K562 (cell line): ENCODE measurements around the gene ID1. TPM values are rescaled to one million over a fixed set of nuclear protein-coding genes. Genes with fewer than 3 reads are reported as not detected.

Source experiments
- ATF7 ChIP-seq: fragments of 450-650 bp; IDR thresholded peaks from 2 replicates; pipeline ENCODE4 v1.7.1; 2014; ENCODE audit warnings: mild to moderate bottlenecking, moderate library complexity
- COPS2 ChIP-seq: fragments of 450-650 bp; conservative IDR thresholded peaks from 2 replicates; pipeline ENCODE4 v1.6.1; 2016; ENCODE audit warnings: mild to moderate bottlenecking, moderate library complexity
- HDAC2 ChIP-seq: fragments of 450-650 bp; IDR thresholded peaks from 2 replicates; pipeline ENCODE4 v1.6.1; 2016; ENCODE audit warnings: mild to moderate bottlenecking
- MTA2 ChIP-seq: fragments of 450-650 bp; IDR thresholded peaks from 2 replicates; pipeline ENCODE4 v1.6.1; 2016; ENCODE audit warnings: low read depth
- NFATC3 ChIP-seq: fragments of 450-650 bp; IDR thresholded peaks from 2 replicates; pipeline ENCODE4 v1.6.1; 2017; ENCODE audit warnings: mild to moderate bottlenecking
- NFRKB ChIP-seq: fragments of 450-650 bp; IDR thresholded peaks from 2 replicates; pipeline ENCODE4 v1.6.1; 2016; ENCODE audit warnings: low read depth
- OTX1 ChIP-seq: fragments of 450-650 bp; formaldehyde crosslinking; IDR thresholded peaks from 2 replicates; pipeline ENCODE4 v1.4.0; 2022; ENCODE audit warnings: mild to moderate bottlenecking
- SMARCE1 ChIP-seq: fragments of 450-650 bp; IDR thresholded peaks from 2 replicates; pipeline ENCODE4 v1.7.1; 2016; ENCODE audit warnings: mild to moderate bottlenecking
- THRB ChIP-seq: fragments of 450-650 bp; formaldehyde crosslinking; conservative IDR thresholded peaks from 2 replicates; pipeline ENCODE4 v1.4.0; 2022; ENCODE audit warnings: mild to moderate bottlenecking, missing genetic modification characterization
- ZBTB9 ChIP-seq: fragments of 450-650 bp; formaldehyde crosslinking; IDR thresholded peaks from 2 replicates; pipeline ENCODE4 v1.4.0; 2020; ENCODE audit warnings: mild to moderate bottlenecking, moderate library complexity
- ZNF384 ChIP-seq: IDR thresholded peaks from 2 replicates; pipeline ENCODE4 v1.6.1; 2012; ENCODE audit warnings: low read depth, low read length, improper control_type of control experiment
- polyA plus RNA-seq, 8 experiments: library from polyadenylated mRNA; depleted of rRNA in 4 of 8; stranded (reverse) in 5 of 8; unstranded in 3 of 8; fragments of >200 nt; fragmentation: Nextera tagmentation in 2 of 8; fragmentation: Illumina TruSeq in 1 of 8; extraction: Ambion mirVana in 2 of 8; extraction: Trizol in 1 of 8; gene quantifications; 2 replicates each; pipeline versions ENCODE4 v1.2.1 to v1.2.3, GENCODE V29; 2011 to 2014; ENCODE audit warnings: inconsistent platforms in 1 of 8, missing spikeins in 1 of 8
- total RNA-seq, 7 experiments: library from RNA; depleted of rRNA in 6 of 7; stranded (reverse); fragments of >200 nt in 6 of 7; fragmentation: Illumina TruSeq in 2 of 7; extraction: Trizol in 2 of 7; gene quantifications; 2 replicates each; pipeline versions ENCODE4 v1.2.1 to v1.2.3, GENCODE V29; 2011 to 2021; ENCODE audit warnings: low replicate concordance in 1 of 7
- TF ChIP-seq, protein P1 (sequence below): sonication (generic); formaldehyde crosslinking; IDR thresholded peaks from 2 replicates; pipeline ENCODE4 v1.8.1; 2023; ENCODE audit warnings: mild to moderate bottlenecking, missing genetic modification reagents, moderate library complexity
- TF ChIP-seq, protein P2 (sequence below): fragments of 450-650 bp; IDR thresholded peaks from 2 replicates; pipeline ENCODE4 v1.6.1; 2016; ENCODE audit warnings: borderline replicate concordance
- TF ChIP-seq, protein P3 (sequence below), 2 experiments: fragments of 450-650 bp; IDR thresholded peaks; 2 replicates each; pipeline ENCODE4 v1.6.1; 2016
- TF ChIP-seq, protein P4 (sequence below), 2 experiments: fragments of 450-650 bp; IDR thresholded peaks; 2 replicates each; pipeline ENCODE4 v1.6.1; 2018; ENCODE audit warnings: mild to moderate bottlenecking in 2 of 2, low read depth in 1 of 2; ENCODE audit not compliant: partially characterized antibody in 2 of 2

Gene ID1
- total and polyA plus RNA-seq, 9 of the 15 experiments (the other 6 are each of a cell fraction or from before 2014, with no cell fraction given), result 1.4 to 358 (median 65.0) TPM

GRCh38 chr20:31573555-31574321, 31.4 kb upstream of the ID1 start (continued):
- TF ChIP-seq, protein P1, sequence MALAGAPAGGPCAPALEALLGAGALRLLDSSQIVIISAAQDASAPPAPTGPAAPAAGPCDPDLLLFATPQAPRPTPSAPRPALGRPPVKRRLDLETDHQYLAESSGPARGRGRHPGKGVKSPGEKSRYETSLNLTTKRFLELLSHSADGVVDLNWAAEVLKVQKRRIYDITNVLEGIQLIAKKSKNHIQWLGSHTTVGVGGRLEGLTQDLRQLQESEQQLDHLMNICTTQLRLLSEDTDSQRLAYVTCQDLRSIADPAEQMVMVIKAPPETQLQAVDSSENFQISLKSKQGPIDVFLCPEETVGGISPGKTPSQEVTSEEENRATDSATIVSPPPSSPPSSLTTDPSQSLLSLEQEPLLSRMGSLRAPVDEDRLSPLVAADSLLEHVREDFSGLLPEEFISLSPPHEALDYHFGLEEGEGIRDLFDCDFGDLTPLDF, result 0 out of 2 replicates have a peak, but pooled peaks have one; percentile 17
- TF ChIP-seq ZBTB9 (CRISPR knock-in tag) (no peak), NFRKB (peak; percentile 75; the same call in 1 of the 2 replicates), SMARCE1 (peak; percentile 51; the same call in 1 of the 2 replicates), HDAC2 (peak; percentile 76; the same call in 1 of the 2 replicates), COPS2 (no peak), ZNF384 (peak; percentile 30; the same call in 1 of the 2 replicates), THRB (CRISPR knock-in tag) (peak; percentile 72; the same call in 1 of the 2 replicates), MTA2 (no peak), NFATC3 (no peak), ATF7 (no peak), OTX1 (0 out of 2 replicates have a peak, but pooled peaks have one; percentile 55)
- TF ChIP-seq, protein P2, sequence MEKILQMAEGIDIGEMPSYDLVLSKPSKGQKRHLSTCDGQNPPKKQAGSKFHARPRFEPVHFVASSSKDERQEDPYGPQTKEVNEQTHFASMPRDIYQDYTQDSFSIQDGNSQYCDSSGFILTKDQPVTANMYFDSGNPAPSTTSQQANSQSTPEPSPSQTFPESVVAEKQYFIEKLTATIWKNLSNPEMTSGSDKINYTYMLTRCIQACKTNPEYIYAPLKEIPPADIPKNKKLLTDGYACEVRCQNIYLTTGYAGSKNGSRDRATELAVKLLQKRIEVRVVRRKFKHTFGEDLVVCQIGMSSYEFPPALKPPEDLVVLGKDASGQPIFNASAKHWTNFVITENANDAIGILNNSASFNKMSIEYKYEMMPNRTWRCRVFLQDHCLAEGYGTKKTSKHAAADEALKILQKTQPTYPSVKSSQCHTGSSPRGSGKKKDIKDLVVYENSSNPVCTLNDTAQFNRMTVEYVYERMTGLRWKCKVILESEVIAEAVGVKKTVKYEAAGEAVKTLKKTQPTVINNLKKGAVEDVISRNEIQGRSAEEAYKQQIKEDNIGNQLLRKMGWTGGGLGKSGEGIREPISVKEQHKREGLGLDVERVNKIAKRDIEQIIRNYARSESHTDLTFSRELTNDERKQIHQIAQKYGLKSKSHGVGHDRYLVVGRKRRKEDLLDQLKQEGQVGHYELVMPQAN, result peak; percentile 44; the same call in 1 of the 2 replicates
- TF ChIP-seq, protein P3, sequence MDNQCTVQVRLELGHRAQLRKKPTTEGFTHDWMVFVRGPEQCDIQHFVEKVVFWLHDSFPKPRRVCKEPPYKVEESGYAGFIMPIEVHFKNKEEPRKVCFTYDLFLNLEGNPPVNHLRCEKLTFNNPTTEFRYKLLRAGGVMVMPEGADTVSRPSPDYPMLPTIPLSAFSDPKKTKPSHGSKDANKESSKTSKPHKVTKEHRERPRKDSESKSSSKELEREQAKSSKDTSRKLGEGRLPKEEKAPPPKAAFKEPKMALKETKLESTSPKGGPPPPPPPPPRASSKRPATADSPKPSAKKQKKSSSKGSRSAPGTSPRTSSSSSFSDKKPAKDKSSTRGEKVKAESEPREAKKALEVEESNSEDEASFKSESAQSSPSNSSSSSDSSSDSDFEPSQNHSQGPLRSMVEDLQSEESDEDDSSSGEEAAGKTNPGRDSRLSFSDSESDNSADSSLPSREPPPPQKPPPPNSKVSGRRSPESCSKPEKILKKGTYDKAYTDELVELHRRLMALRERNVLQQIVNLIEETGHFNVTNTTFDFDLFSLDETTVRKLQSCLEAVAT (IDR thresholded peaks at IDR 0.05), result peak in 1 of 2 experiments; percentile 84; a peak in 3 of 4 replicates
- TF ChIP-seq, protein P4, sequence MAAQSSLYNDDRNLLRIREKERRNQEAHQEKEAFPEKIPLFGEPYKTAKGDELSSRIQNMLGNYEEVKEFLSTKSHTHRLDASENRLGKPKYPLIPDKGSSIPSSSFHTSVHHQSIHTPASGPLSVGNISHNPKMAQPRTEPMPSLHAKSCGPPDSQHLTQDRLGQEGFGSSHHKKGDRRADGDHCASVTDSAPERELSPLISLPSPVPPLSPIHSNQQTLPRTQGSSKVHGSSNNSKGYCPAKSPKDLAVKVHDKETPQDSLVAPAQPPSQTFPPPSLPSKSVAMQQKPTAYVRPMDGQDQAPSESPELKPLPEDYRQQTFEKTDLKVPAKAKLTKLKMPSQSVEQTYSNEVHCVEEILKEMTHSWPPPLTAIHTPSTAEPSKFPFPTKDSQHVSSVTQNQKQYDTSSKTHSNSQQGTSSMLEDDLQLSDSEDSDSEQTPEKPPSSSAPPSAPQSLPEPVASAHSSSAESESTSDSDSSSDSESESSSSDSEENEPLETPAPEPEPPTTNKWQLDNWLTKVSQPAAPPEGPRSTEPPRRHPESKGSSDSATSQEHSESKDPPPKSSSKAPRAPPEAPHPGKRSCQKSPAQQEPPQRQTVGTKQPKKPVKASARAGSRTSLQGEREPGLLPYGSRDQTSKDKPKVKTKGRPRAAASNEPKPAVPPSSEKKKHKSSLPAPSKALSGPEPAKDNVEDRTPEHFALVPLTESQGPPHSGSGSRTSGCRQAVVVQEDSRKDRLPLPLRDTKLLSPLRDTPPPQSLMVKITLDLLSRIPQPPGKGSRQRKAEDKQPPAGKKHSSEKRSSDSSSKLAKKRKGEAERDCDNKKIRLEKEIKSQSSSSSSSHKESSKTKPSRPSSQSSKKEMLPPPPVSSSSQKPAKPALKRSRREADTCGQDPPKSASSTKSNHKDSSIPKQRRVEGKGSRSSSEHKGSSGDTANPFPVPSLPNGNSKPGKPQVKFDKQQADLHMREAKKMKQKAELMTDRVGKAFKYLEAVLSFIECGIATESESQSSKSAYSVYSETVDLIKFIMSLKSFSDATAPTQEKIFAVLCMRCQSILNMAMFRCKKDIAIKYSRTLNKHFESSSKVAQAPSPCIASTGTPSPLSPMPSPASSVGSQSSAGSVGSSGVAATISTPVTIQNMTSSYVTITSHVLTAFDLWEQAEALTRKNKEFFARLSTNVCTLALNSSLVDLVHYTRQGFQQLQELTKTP (IDR thresholded peaks at IDR 0.05; ENCODE audit: low read depth in 1 of 2, partially characterized antibody in 2 of 2), result peak in 1 of 2 experiments; percentile 65
